Naive thymus-derived CD8-positive, alpha-beta T cell (primary cell): ENCODE measurements around the gene MCTP1. TPM values are rescaled to one million over a fixed set of nuclear protein-coding genes. Genes with fewer than 3 reads are reported as not detected.
"Not testable (repeated sequence)": the region's sequence is repeated elsewhere in the genome, so short reads cannot be mapped to it uniquely, and the experiment has no call there.

Source experiments
- ATAC-seq, 2 donors: fragments of 150-1000 bp; cut with Tn5 transposase in 1 of 2; sonication (Bioruptor Pico), chemical (Tn5 transposase) in 1 of 2; 1 replicate in 1 of 2; 2 replicates in 1 of 2; pipeline ENCODE4 v1.10.0; 2021; ENCODE audit warnings: mild to moderate bottlenecking in 2 of 2, moderate library complexity in 2 of 2
- POLR2A ChIA-PET: fragments of 350-600 bp; sonication (Branson Sonifier 250); formaldehyde crosslinking; loops from one replicate; lab custom pipeline; 2021; ENCODE audit warnings: antibody characterized with exemption; lab: Charles Lee
- DNase-seq, 10 donors: peaks; one replicate each; pipeline versions ENCODE4 v3.0.0 to v3.0.0-alpha.2; 2020 to 2022
- H3K27ac Mint-ChIP-seq, 10 donors: one replicate each; pipeline ENCODE4 v1.8.0; 2020 to 2022; ENCODE audit warnings: mild to moderate bottlenecking in 10 of 10, mixed read lengths in 10 of 10, moderate library complexity in 4 of 10, inconsistent platforms in 1 of 10
- H3K27me3 Mint-ChIP-seq, 5 donors: one replicate each; pipeline ENCODE4 v1.8.0; 2021 to 2022; ENCODE audit warnings: mixed read lengths in 5 of 5
- H3K36me3 Mint-ChIP-seq, 3 donors: one replicate each; pipeline ENCODE4 v1.8.0; 2020 to 2022; ENCODE audit warnings: mixed read lengths in 3 of 3, mild to moderate bottlenecking in 2 of 3, inconsistent platforms in 1 of 3
- H3K4me1 Mint-ChIP-seq, 4 donors: one replicate each; pipeline ENCODE4 v1.8.0; 2021 to 2022; ENCODE audit warnings: mixed read lengths in 4 of 4
- H3K4me3 Mint-ChIP-seq, 10 donors: one replicate each; pipeline ENCODE4 v1.8.0; 2020 to 2022; ENCODE audit warnings: mild to moderate bottlenecking in 10 of 10, mixed read lengths in 10 of 10, moderate library complexity in 6 of 10, inconsistent platforms in 1 of 10
- H3K9me3 Mint-ChIP-seq, 9 donors: one replicate each; pipeline ENCODE4 v1.8.0; 2020 to 2022; ENCODE audit warnings: mixed read lengths in 9 of 9, mild to moderate bottlenecking in 3 of 9, inconsistent platforms in 1 of 9, moderate library complexity in 1 of 9
- polyA plus RNA-seq, 3 donors: library from polyadenylated mRNA; unstranded; fragments of 300-500 nt; fragmentation: Illumina TruSeq; gene quantifications; one replicate each; pipeline ENCODE4 v1.2.3, GENCODE V29; 2021
- total RNA-seq, 8 experiments: library from RNA in 2 of 8; stranded (reverse) in 2 of 8; gene quantifications; one replicate each; pipeline ENCODE4 v1.2.3 and lab custom pipeline; 2021 to 2026

Gene MCTP1
- total and polyA plus RNA-seq, 5 experiments from 2014 or later, result 0.08 to 2.1 (median 0.62) TPM

- POLR2A ChIA-PET, result no interaction called here
- no peak for ATAC-seq
Measured at GRCh38 chr5:94983861-94984535, 300.9 kb downstream of the MCTP1 start.

GRCh38 chr5:94977437-94977836 is 307.5 kb downstream of the MCTP1 start:
- ATAC-seq (no peak), DNase-seq (no peak)
- H3K9me3 Mint-ChIP-seq, result peaks cover 7 to 20% (median 15%) of the 10 kb centered on the region in 9 donors
- H3K4me1 Mint-ChIP-seq, result no peaks in the 10 kb centered on the region
- H3K27ac Mint-ChIP-seq, result no peak overlapping the region
- no peak overlapping the region for H3K4me3 Mint-ChIP-seq
- POLR2A ChIA-PET, result no interaction called here
- no peaks in the 10 kb centered on the region for H3K27me3 Mint-ChIP-seq
- peaks cover 0 to 17% (median 6%) of the 10 kb centered on the region in 3 donors for H3K36me3 Mint-ChIP-seq

More at GRCh38 chr5:94983861-94984535, 300.9 kb downstream of the MCTP1 start:
- Mint-ChIP-seq H3K27me3 (no peaks in the 10 kb centered on the region), H3K4me1 (no peaks in the 10 kb centered on the region), H3K36me3 (no peaks in the 10 kb centered on the region), H3K27ac (no peak overlapping the region), H3K9me3 (no peaks in the 10 kb centered on the region), H3K4me3 (no peak overlapping the region)
- no peak for DNase-seq

DNA sequence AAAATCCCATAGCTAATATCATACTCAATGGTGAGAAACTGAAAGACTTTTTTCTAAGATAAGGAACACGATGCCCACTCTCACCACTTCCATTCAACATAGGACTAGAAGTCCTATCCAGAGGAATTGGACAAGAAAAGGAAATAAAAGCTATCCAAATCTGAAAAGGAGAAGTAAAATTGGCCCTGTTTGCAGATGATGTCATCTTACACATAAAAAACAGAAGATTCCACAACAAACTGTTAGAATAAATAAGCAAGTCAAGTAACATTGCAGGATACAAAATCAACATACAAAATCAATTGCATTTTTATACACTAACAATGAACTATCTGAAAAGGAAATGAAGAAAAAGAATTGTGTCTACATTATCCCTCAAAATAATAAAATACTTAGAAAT is 308.0 kb downstream of the MCTP1 start:
- POLR2A ChIA-PET, result no interaction called here
- Mint-ChIP-seq H3K4me3 (no peak overlapping the region), H3K9me3 (peaks cover 7 to 20% (median 15%) of the 10 kb centered on the region in 9 donors), H3K36me3 (peaks cover 0 to 17% (median 6%) of the 10 kb centered on the region in 3 donors), H3K27ac (no peak overlapping the region), H3K4me1 (no peaks in the 10 kb centered on the region), H3K27me3 (peaks cover 0 to 2% (median 0%) of the 10 kb centered on the region in 5 donors)
- no peak for ATAC-seq
- no peak for DNase-seq

DNA sequence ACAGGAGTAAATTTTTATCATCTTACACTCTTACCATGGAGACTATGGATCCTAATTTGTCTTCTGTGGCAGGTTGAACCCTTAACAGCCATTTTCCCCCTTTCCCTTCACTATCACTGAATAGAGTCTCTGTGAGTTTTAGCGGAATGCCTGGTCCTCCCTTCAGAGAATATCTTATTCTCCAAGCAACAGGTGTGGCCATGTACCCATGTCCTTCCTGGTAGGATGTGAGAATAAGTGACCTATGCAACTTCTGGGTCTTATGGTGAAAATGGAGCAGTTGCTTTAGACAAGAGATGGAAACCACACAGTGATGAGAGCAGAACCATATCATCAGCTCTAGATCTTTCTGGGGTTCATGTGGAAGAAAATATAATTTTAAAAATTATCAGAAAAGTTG is 312.6 kb downstream of the MCTP1 start:
- Mint-ChIP-seq H3K9me3 (peaks cover 3 to 15% (median 10%) of the 10 kb centered on the region in 9 donors), H3K27ac (no peak overlapping the region), H3K4me1 (no peaks in the 10 kb centered on the region), H3K4me3 (no peak overlapping the region), H3K27me3 (peaks cover 0 to 2% (median 0%) of the 10 kb centered on the region in 5 donors), H3K36me3 (peaks cover 0 to 11% (median 2%) of the 10 kb centered on the region in 3 donors)
- no peak for DNase-seq
- POLR2A ChIA-PET, result no interaction called here
- no peak for ATAC-seq

DNA sequence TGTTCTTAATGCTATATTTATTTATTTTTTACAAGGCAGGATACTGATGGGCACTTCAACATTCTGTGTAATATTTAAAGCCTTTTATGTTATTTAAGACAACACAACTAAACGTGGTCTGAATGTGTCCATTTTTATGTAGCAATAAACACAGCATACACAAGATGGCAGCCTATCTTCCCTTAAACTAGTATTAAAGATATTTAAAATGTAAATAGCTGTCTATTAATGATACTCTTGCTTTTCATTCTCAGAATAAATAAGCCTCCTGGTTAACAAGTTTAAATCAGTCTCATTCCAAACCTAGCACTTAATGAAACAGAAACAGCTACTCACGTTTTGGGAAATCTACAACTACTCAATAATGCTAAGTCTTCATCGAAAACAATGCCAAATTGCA is 315.7 kb downstream of the MCTP1 start:
- ATAC-seq (no peak), DNase-seq (no peak)
- no peak overlapping the region for H3K27ac Mint-ChIP-seq
- H3K4me3 Mint-ChIP-seq, result no peak overlapping the region
- H3K9me3 Mint-ChIP-seq, result no peaks in the 10 kb centered on the region
- POLR2A ChIA-PET, result no interaction called here
- peaks cover 0 to 2% (median 0%) of the 10 kb centered on the region in 3 donors for H3K36me3 Mint-ChIP-seq
- peaks cover 0 to 2% (median 0%) of the 10 kb centered on the region in 5 donors for H3K27me3 Mint-ChIP-seq
- H3K4me1 Mint-ChIP-seq, result no peaks in the 10 kb centered on the region

- POLR2A ChIA-PET, result no interaction called here
- DNase-seq, result peak in 4 of 10 donors; percentile 5 to 36 (median 32)
- Mint-ChIP-seq H3K36me3 (peaks cover 0 to 2% (median 0%) of the 10 kb centered on the region in 3 donors), H3K27me3 (peaks cover 0 to 2% (median 0%) of the 10 kb centered on the region in 5 donors), H3K4me1 (no peaks in the 10 kb centered on the region), H3K4me3 (no peak overlapping the region), H3K27ac (no peak overlapping the region), H3K9me3 (no peaks in the 10 kb centered on the region)
- ATAC-seq, result no peak
Measured at GRCh38 chr5:94968507-94969095, 316.3 kb downstream of the MCTP1 start.

DNA sequence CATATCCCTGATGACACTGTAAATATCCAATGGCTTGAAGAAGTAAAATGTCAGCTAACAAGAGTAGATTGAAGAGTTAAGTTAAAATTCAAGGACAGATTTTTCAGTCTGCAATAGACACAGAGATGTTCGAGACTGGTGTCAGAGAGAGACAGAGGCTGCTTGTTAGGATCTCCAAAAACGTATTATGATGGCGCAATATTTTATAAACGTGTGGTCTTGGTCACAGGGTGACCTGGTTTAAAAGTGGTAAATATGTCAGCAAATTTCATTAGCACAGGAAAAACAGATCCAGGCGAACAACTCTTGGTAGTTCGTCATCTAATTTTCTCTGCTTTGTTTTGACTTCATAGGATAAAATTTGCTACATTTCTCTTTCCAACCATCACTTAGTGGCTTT is 317.4 kb downstream of the MCTP1 start:
- H3K4me3 Mint-ChIP-seq, result no peak overlapping the region
- no peak for ATAC-seq

GRCh38 chr5:94959279-94959678 is 325.6 kb downstream of the MCTP1 start:
- DNase-seq, H3K4me3 Mint-ChIP-seq, POLR2A ChIA-PET, H3K36me3 Mint-ChIP-seq, H3K4me1 Mint-ChIP-seq, ATAC-seq, H3K27ac Mint-ChIP-seq: not testable (repeated sequence)
- H3K9me3 Mint-ChIP-seq, result peaks cover 2 to 33% (median 15%) of the 10 kb centered on the region in 9 donors
- H3K27me3 Mint-ChIP-seq, result peaks cover 0 to 11% (median 0%) of the 10 kb centered on the region in 5 donors

More for the DNA sequence above, 317.4 kb downstream of the MCTP1 start:
- POLR2A ChIA-PET, result no interaction called here
- Mint-ChIP-seq H3K4me1 (no peaks in the 10 kb centered on the region), H3K9me3 (no peaks in the 10 kb centered on the region), H3K27ac (no peak overlapping the region), H3K27me3 (peaks cover 0 to 2% (median 0%) of the 10 kb centered on the region in 5 donors), H3K36me3 (peaks cover 0 to 2% (median 0%) of the 10 kb centered on the region in 3 donors)
- DNase-seq, result no peak

DNA sequence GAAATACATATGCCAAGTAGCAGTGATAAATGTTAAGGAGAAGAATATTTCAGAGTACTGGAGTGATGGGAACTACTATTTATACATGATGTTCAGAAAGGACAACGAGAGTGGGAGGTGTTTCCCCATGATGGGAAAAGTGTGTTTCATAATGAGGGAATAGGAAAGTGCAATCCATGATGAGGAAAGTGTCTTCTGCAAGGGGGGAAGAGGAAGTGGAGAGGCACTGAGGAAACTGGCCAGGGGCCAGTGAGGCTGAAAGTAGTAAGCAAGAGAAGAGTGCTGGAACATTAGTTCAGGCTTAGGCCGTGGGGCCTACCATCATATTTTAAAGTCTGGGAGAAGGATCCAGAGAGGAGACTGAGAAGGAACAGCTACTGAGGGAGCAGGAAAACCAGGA is 339.2 kb downstream of the MCTP1 start:
- Mint-ChIP-seq H3K27ac (no peak overlapping the region), H3K27me3 (peaks cover 0 to 3% (median 0%) of the 10 kb centered on the region in 5 donors), H3K4me1 (no peaks in the 10 kb centered on the region), H3K36me3 (no peaks in the 10 kb centered on the region), H3K9me3 (no peaks in the 10 kb centered on the region), H3K4me3 (no peak overlapping the region)
- POLR2A ChIA-PET, result no interaction called here
- DNase-seq (no peak), ATAC-seq (no peak)

DNA sequence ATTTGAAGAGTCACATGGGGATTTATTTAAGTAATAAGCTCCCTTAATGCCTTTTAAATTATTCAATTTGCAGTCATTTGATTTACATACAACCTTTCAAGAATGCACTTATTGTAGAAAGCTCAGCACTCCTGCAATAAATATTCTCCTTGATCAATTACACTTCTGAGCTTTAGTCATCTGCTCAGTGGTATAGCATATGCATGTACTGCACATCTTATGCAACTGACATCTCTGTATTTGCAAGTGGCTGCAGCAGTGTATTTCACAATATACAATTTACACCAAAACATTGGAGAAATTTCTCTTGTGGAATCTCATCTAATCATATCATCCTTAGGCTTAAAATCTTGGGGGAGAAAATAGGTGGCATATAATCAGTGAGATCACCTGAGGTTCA is 340.7 kb downstream of the MCTP1 start:
- H3K36me3 Mint-ChIP-seq, result no peaks in the 10 kb centered on the region
- no peak overlapping the region for H3K27ac Mint-ChIP-seq
- H3K27me3 Mint-ChIP-seq, result peaks cover 0 to 3% (median 0%) of the 10 kb centered on the region in 5 donors
- DNase-seq (no peak), ATAC-seq (no peak)
- no peaks in the 10 kb centered on the region for H3K4me1 Mint-ChIP-seq
- POLR2A ChIA-PET, result no interaction called here
- no peak overlapping the region for H3K4me3 Mint-ChIP-seq
- no peaks in the 10 kb centered on the region for H3K9me3 Mint-ChIP-seq

DNA sequence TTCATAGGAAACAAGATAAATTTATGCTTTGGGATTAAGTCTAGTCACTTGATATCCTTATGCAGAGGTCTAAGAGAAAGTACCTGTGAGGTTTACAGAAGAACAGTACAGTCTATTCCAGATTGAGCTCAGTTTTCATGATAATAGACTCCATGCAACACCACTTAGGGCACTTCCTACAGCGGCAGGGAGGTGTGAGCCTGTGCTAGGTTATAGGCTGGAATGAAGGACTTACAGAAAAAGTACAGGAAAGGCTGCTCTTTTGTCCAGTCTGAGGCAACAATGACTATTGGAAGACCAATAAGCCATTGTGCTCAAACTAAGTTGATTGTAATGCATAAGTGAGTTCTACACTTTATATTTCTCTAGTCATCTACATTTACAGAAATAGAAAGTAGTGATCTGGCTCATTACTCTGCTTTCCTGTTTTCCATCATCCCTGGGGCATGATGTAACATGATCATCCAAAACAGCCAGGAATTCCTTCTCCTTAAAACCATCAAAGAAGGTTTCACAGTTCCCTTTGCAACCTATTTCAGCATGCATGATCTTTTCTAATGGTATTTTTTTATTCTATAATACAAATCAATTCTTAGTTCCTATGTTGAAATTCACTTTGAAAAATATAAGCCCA is 343.7 kb downstream of the MCTP1 start:
- Mint-ChIP-seq H3K4me3 (no peak overlapping the region), H3K36me3 (no peaks in the 10 kb centered on the region), H3K27ac (no peak overlapping the region), H3K27me3 (peaks cover 0 to 5% (median 0%) of the 10 kb centered on the region in 5 donors), H3K4me1 (no peaks in the 10 kb centered on the region), H3K9me3 (no peaks in the 10 kb centered on the region)
- POLR2A ChIA-PET, result no interaction called here
- ATAC-seq (no peak), DNase-seq (no peak)

DNA sequence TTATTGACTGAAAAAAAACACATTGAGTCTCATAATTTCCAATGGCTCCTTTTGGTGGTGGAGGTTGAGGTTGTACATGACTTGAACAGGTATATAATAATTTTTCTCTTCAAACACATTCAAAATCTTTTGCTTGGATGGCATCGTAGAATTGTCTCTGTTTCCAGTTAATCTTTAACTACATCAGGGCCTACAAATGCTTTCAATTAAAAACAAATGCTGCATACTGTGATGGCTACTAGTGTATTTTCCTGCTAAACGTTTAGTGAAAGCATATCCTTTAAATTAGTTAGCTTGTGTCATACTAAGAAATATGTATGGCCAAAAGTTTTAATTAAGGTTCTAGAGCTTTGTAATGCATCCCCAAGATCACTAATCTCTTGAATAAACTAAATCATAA is 352.6 kb downstream of the MCTP1 start:
- Mint-ChIP-seq H3K36me3 (no peaks in the 10 kb centered on the region), H3K27me3 (peaks cover 0 to 7% (median 0%) of the 10 kb centered on the region in 5 donors), H3K4me3 (no peak overlapping the region), H3K27ac (no peak overlapping the region), H3K9me3 (no peaks in the 10 kb centered on the region), H3K4me1 (no peaks in the 10 kb centered on the region)
- ATAC-seq (no peak), DNase-seq (no peak)
- POLR2A ChIA-PET, result no interaction called here

DNA sequence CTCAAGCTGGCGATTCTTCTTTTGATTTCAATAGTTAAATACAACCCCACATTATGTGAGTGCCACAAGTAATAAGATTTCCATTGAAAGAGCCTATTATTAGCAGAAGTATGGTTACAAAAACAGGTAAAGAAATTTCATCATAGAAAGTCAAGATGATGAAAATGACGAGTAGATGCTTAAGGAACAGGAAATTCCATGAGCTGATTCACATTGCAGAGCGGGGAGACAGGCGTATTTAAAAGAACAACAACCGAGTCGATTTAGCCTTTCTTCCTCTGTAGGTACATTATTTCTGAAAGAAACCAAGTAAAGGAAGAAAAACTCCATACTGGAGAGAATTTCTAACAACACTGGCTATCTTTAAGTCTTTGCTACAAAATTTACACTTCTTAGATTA is 356.0 kb downstream of the MCTP1 start:
- DNase-seq (no peak), ATAC-seq (no peak)
- peaks cover 0 to 2% (median 0%) of the 10 kb centered on the region in 5 donors for H3K27me3 Mint-ChIP-seq
- no peaks in the 10 kb centered on the region for H3K4me1 Mint-ChIP-seq
- no peak overlapping the region for H3K4me3 Mint-ChIP-seq
- H3K27ac Mint-ChIP-seq, result no peak overlapping the region
- no peaks in the 10 kb centered on the region for H3K36me3 Mint-ChIP-seq
- POLR2A ChIA-PET, result no interaction called here
- no peaks in the 10 kb centered on the region for H3K9me3 Mint-ChIP-seq
